ENCODE data around the gene POLR3G.

POLR3G gene

DNA sequence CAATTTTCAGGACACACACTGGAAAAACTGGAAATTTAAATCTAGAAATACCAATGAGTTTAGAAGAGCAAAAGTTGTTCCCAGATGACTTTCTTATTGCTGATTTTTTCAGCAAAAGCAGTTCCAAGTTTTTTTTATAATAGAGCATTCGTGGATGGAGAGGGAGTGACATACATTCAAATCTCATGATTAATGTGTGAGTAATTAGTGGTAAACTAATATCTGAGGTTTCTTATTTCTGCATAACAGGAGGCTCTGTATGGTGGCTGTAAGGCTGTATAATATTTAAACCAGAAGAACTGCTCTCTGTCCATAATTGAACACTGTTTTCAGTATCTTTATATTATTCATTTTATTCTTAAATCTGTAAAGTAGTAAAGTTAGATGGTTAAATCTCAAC lies 28.9 kb downstream of the POLR3G start:
- no peak for DNase-seq (ENCODE audit: low read depth in 2 of 2)

- no peak for DNase-seq (ENCODE audit: low read depth in 2 of 2)
Measured at GRCh38 chr5:90504743-90505142, 30.1 kb downstream of the POLR3G start.

GRCh38 chr5:90506221-90506620 lies 31.6 kb downstream of the POLR3G start:
- no peak for DNase-seq (ENCODE audit: low read depth in 2 of 2)

- DNase-seq (ENCODE audit: low read depth in 2 of 2), result no peak
Measured at GRCh38 chr5:90510438-90510837, 35.8 kb downstream of the POLR3G start.

GRCh38 chr5:90514520-90514919 lies 39.9 kb downstream of the POLR3G start:
- no peak for DNase-seq (ENCODE audit: low read depth in 2 of 2)

DNA sequence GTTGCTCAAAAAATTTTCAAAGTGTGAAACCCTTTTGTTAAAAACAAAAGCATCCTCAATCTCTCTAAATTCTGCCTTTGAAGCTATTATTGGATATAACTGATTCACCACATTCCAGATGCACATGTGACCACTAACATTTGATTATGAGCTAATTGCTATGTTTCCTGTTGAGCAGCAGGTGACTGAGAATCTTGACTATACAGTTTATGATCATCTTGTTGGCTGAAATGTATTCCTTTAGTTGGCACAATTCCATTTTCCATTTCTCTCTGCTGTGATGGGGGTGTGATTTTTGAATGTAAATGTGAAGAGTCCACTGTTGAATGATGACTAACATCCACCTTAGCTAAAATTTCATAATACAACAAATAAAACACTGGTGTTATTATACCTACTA lies 44.0 kb downstream of the POLR3G start:
- DNase-seq (ENCODE audit: low read depth in 2 of 2), result no peak

- no peak for DNase-seq (ENCODE audit: low read depth in 2 of 2)
Measured at GRCh38 chr5:90519081-90519480, 44.4 kb downstream of the POLR3G start.

DNA sequence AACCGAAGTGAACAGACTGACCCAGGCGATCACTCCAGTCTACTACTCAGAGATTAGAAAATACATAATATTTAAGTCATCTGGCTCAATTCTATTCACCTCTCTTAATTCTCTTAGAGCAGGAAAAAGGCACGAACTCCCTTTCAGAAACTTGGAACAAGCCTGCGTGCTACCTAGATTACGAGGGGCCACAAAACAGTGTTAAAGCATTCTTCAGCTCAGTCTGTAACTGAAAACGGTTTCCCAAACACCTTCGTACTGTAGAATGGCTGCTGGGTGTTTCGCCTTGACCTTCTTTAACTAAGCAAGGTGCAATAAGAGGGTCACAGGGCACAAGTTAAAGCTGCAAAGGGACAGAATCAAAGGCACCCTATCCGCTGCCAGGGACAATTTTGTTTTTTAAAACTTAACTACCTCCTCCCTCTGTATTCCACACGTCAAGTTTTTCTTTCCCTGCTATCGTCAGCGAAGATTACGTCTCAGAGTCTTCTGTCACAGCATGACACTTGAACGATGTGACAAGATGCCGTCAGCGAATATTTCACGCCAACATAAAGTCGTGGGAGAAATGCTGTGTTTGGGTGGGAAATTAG lies 54.0 kb downstream of the POLR3G start:
- DNase-seq (ENCODE audit: low read depth in 2 of 2), result no peak

- peak; percentile 90 to 93 for DNase-seq (ENCODE audit: low read depth in 2 of 2)
Measured at GRCh38 chr5:90529194-90529938, 54.7 kb downstream of the POLR3G start, which contains the start of gene LYSMD3. Gene LYSMD3 (minus strand): TSS chr5:90529584. CDS start chr5:90525289, 4,295 bp downstream.

DNA sequence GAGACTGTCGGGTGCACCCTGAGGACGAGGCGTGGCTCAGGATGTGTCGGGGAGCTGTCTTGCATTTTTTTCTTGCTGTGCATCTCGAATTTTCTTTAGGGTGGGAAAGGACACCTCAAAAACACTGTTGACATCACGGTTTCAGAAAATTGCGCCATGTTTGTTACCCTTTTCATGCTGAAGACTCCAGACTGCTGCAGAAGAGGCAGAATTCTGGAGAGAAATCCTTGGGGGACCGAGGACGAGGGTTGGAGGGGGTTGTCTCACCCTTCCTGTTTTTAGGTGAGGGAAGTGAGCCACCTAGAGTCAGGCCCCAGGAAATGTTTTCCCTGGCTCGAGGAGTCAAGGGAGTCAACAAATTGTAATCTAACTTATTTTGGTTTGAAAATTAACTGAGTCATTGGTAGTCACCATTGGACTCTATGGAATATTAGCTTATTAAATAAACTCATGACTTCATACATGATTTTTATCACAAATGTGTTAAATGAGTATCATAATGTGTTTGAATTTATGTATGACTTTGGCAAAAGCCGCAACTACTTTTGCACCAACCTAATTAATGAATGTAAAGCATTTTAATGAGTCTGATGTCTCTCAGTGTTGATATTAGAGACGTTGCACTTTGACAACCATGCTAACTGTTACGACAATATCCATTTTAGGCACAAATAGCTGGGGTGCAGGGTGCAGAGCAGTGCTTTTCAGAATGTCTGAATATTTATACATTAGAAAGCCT lies 55.4 kb downstream of the POLR3G start:
- DNase-seq (ENCODE audit: low read depth in 2 of 2), result peak; percentile 14 to 37

DNA sequence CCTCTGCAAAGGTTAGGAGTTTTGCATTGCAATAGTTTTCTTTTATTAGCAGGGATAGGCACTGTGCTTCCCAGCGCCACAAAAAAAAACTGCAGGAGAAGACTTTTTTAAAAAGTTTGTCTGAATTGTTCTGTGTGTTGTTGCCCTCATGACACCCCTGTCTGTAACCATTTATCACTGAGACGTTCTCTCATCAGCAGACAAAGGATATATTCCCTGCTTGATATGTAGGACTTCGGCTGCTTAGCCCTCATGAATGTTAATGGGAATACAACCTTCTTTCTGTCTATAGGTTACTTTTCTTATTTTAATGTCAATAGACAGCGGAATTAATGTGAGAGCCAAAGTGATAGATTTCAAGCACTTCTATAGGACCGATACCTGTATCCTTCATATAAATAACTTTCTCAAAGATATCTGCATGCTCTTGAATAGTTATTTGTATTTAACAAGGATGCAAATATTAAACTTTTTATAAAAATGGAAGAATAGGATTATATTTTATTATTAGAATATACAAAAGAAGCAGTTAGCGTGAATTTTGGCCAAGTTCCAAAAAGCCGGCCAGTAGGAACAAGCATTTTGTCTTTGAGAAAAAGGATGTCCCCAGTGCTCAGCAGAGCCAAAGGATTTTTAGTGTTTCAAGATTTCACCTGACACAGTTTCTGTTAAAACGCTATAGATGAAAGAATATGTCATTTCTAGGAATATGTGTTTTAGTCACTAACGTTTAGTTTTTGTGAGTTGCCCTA lies 56.2 kb downstream of the POLR3G start:
- DNase-seq (ENCODE audit: low read depth in 2 of 2), result no peak

DNA sequence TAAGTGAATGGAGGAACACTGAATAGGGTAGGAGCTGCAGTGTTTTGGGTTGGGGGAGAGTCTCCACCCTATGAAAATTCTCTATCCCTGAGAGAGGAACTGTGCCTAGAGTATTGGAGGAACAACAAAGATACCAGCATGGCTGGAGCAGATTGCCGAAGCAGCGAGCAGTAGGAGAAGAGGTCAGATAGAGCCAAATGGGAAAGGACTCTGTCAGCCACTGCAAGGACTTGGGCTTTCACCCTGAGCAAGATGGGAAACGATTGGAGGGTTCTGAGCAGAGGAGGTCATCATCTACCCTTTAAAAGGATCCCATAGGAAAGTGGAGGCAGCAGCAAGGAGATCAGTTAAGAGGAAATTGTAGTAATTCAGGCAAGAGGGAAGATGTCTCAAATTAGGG lies 59.1 kb downstream of the POLR3G start:
- no peak for DNase-seq (ENCODE audit: low read depth in 2 of 2)

DNA sequence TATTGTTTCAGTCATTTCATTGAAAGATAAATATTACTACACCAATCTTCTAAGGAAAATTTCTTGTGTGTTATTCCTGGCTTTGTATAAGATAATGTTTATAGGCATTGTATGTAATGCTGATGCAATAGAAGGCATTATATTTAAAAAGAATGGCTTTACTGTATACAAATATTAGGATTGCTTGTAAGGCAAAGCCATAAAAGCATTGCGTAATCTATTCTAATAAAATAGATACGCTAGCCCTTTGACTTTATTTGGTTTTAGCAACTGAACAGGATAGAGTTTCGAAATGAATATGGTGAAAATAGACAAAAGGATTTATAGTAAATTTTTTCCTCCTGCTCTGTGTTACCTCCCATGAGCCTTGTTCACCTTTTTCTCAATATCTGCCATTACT lies 60.3 kb downstream of the POLR3G start:
- DNase-seq (ENCODE audit: low read depth in 2 of 2), result no peak

GRCh38 chr5:90542827-90543519 lies 68.3 kb downstream of the POLR3G start:
- DNase-seq (ENCODE audit: low read depth in 2 of 2), result no peak

DNA sequence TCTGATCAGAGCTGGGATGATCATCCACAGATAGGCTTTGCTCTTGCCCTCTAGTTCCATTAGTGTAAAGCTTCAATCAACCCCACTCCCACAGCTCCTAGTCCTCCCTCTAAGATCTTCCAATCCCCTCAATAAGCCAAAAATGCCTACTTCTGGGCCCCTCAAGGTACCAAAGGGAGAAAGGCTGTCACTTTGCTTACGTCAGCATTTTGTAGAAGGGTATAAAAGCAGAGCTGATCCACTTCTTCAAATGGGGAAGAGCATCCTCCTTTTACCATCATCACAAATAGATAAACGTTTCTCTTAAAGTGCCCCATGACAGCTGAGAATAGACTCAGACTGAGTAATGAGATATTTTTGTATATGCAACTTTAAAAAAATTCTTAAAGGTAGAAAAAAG lies 70.8 kb downstream of the POLR3G start:
- DNase-seq (ENCODE audit: low read depth in 2 of 2), result no peak

DNA sequence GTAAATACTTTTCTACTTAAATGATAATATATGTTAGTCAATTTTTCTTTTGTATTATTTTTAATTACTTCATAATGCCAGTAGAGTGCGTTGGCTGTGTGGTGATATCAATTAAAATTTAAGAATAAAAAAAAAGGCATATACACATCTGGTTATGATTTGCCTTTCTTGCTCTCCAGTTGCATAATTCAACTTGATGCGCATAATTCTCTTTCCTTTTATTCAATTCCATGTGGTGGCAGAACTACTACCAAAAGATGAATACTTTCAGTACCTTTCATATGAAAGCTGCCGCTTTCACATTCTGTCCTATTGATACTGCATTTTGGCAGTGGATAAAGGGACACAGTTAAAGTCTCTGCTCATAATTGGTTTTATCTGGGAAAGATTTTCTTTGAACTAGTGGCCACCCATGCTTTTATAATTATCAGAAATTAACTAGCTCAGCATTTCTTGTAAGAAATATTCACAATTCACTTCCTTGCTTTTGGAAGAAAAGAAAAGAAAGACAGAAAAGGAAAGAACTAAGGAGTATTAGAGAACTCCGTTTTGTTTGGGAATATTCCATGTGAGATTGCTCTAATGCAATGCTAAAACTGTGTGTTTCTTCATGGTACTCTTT lies 71.7 kb downstream of the POLR3G start:
- no peak for DNase-seq (ENCODE audit: low read depth in 2 of 2)

GRCh38 chr5:90547072-90547536 lies 72.4 kb downstream of the POLR3G start:
- no peak for DNase-seq (ENCODE audit: low read depth in 2 of 2)

- no peak for DNase-seq (ENCODE audit: low read depth in 2 of 2)
Measured at GRCh38 chr5:90548069-90548593, 73.5 kb downstream of the POLR3G start.

DNA sequence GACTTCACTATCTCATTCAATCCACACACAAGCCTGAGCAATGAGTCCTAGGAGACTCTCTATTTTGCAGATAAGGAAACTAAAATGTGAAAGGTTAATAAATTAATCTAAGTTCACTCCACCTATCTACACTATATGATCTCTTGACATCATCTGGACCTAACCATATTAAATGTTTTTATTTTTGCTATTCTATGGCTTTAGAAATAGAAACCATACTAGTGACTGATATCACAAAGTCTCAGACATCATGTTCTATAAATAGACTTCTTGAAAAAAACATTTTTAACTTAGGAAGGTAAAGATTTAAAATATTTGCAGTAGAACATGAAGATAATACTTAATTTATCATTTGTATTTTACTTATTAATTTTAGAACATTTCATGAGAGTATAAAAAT lies 74.6 kb downstream of the POLR3G start:
- no peak for DNase-seq (ENCODE audit: low read depth in 2 of 2)

DNA sequence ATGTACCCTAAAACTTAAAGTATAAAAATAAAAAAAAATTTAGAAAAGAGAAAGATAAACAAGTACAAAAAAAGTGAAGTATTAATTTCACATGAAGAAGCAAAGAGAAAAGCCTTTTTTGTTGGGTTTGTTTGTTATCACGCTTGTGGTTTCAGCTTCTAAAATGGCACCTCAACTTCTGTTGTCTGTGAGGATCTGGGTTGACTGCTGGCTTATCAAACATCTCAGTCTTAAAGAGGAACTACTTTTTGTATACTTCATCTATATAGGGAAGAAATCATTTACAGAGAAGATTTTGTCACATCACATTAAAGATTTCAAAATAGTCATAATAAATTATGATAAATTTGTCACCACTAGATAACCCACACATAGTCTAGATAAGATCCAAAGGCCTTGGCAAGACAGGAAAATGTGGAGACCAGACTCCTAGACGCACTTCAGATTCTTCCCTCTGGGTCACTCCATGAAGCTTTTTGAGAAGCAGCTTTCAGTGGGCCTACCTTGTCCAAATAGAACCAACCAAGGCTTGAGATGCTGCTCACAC lies 75.1 kb downstream of the POLR3G start:
- no peak for DNase-seq (ENCODE audit: low read depth in 2 of 2)

Measured in stimulated activated CD8-positive, alpha-beta memory T cell treated with anti-CD3 and anti-CD28 coated beads, Interleukin-2, amount 100 ng/mL, for 48 hours (primary cell).